B cell (primary cell): ENCODE measurements around the gene IFT122. TPM values are rescaled to one million over a fixed set of nuclear protein-coding genes. Genes with fewer than 3 reads are reported as not detected.
"Not testable (repeated sequence)": the region's sequence is repeated elsewhere in the genome, so short reads cannot be mapped to it uniquely, and the experiment has no call there.

Source experiments
- ATAC-seq: fragments of 200-7000 bp; cut with Tn5 transposase; one replicate; pipeline ENCODE4 v1.10.0; 2021; ENCODE audit warnings: low read depth, mild to moderate bottlenecking, moderate number of reproducible peaks, moderate library complexity
- CTCF ChIA-PET: fragments of 350-600 bp; sonication (Branson Sonifier 250); formaldehyde crosslinking; loops from one replicate; lab custom pipeline; 2021; ENCODE audit warnings: antibody characterized with exemption, inconsistent platforms; lab: Charles Lee
- POLR2A ChIA-PET: fragments of 350-600 bp; sonication (Branson Sonifier 250); formaldehyde crosslinking; loops from one replicate; lab custom pipeline; 2021; ENCODE audit warnings: antibody characterized with exemption; lab: Charles Lee
- DNase-seq: peaks from one replicate; pipeline ENCODE4 v3.0.0; 2013
- H2AFZ ChIP-seq: 2 replicates; pipeline ENCODE4 v1.6.1; 2012; ENCODE audit warnings: mild to moderate bottlenecking, low read depth, low read length; ENCODE audit not compliant: insufficient read depth, poor library complexity, severe bottlenecking
- H3K27ac ChIP-seq, 2 donors: 1 replicate in 1 of 2; 2 replicates in 1 of 2; pipeline ENCODE4 v1.5.1; 2012 to 2013; ENCODE audit warnings: low read length in 2 of 2, mild to moderate bottlenecking in 2 of 2, moderate library complexity in 1 of 2
- H3K27me3 ChIP-seq, 4 experiments: fragments of 200-600 bp in 1 of 4; sonication (generic) in 1 of 4; replicated peaks in 1 of 4; 1 replicate in 2 of 4; 2 replicates in 2 of 4; pipeline versions ENCODE4 v1.6.1 to v1.7.0; 2013 to 2016; ENCODE audit warnings: low read length in 3 of 4, mild to moderate bottlenecking in 2 of 4, mixed read lengths in 1 of 4, moderate library complexity in 1 of 4; ENCODE audit not compliant: insufficient read depth in 4 of 4, control insufficient read depth in 3 of 4; ENCODE audit errors: control extremely low read depth in 1 of 4
- H3K36me3 ChIP-seq, 2 experiments: replicated peaks in 1 of 2; 1 replicate in 1 of 2; 2 replicates in 1 of 2; pipeline versions ENCODE4 v1.6.1 to v1.7.1; 2013; ENCODE audit warnings: low read length in 1 of 2; ENCODE audit not compliant: insufficient read depth in 2 of 2, control insufficient read depth in 1 of 2; ENCODE audit errors: control extremely low read depth in 1 of 2, extremely low read depth in 1 of 2
- H3K4me1 ChIP-seq, 2 donors: fragments of 200-600 bp in 1 of 2; sonication (generic) in 1 of 2; 1 replicate in 1 of 2; 2 replicates in 1 of 2; pipeline versions ENCODE4 v1.5.1 to v1.6.1; 2013 to 2017; ENCODE audit warnings: low read length in 2 of 2; ENCODE audit not compliant: control insufficient read depth in 2 of 2, insufficient read depth in 2 of 2
- H3K4me2 ChIP-seq: replicated peaks from 2 replicates; pipeline ENCODE3; 2012; ENCODE audit warnings: mild to moderate bottlenecking, low read depth, low read length; ENCODE audit not compliant: poor library complexity, severe bottlenecking
- H3K4me3 ChIP-seq, 5 experiments: fragments of 200-600 bp in 1 of 5; sonication (generic) in 1 of 5; 1 replicate in 3 of 5; 2 replicates in 2 of 5; pipeline versions ENCODE4 v1.5.1 to v1.7.0; 2011 to 2016; ENCODE audit warnings: low read length in 4 of 5, mild to moderate bottlenecking in 4 of 5, low read depth in 2 of 5, control low read depth in 1 of 5, moderate library complexity in 1 of 5; ENCODE audit not compliant: insufficient read depth in 1 of 5; ENCODE audit errors: control extremely low read depth in 1 of 5, extremely low read depth in 1 of 5
- H3K79me2 ChIP-seq: fragments of 200-600 bp; sonication (generic); one replicate; pipeline ENCODE4 v1.6.0; 2016; ENCODE audit warnings: low read length; ENCODE audit not compliant: control insufficient read depth, insufficient read depth
- H3K9ac ChIP-seq: fragments of 200-600 bp; sonication (generic); 2 replicates; pipeline ENCODE4 v1.6.1; 2017; ENCODE audit warnings: mild to moderate bottlenecking, low read length, moderate library complexity
- H3K9me3 ChIP-seq, 3 donors: one replicate each; pipeline versions ENCODE4 v1.6.1 to v1.7.1; 2013; ENCODE audit warnings: low read length in 2 of 3; ENCODE audit not compliant: control insufficient read depth in 2 of 3, insufficient read depth in 1 of 3; ENCODE audit errors: control extremely low read depth in 1 of 3
- H4K20me1 ChIP-seq: 2 replicates; pipeline ENCODE4 v1.6.0; 2012; ENCODE audit warnings: mild to moderate bottlenecking, low read length; ENCODE audit not compliant: insufficient read depth, control insufficient read depth, poor library complexity, severe bottlenecking
- H3K27ac Mint-ChIP-seq: one replicate; pipeline ENCODE4 v1.8.0; 2021; ENCODE audit warnings: mixed read lengths
- H3K27me3 Mint-ChIP-seq: one replicate; pipeline ENCODE4 v1.8.0; 2021; ENCODE audit warnings: mixed read lengths
- H3K4me1 Mint-ChIP-seq: one replicate; pipeline ENCODE4 v1.8.0; 2021; ENCODE audit warnings: mixed read lengths
- H3K4me3 Mint-ChIP-seq: one replicate; pipeline ENCODE4 v1.8.0; 2021; ENCODE audit warnings: mixed read lengths
- H3K9me3 Mint-ChIP-seq: one replicate; pipeline ENCODE4 v1.8.0; 2022; ENCODE audit warnings: mixed read lengths; ENCODE audit not compliant: insufficient read depth
- EZH2 ChIP-seq: IDR thresholded peaks from 2 replicates; pipeline ENCODE4 v1.6.1; 2012; ENCODE audit warnings: borderline replicate concordance, low read depth, mild to moderate bottlenecking, moderate library complexity, low read length; ENCODE audit not compliant: insufficient read depth, poor library complexity, severe bottlenecking
- WGBS: methylation state at CpG from one replicate; pipeline ENCODE4 v1.1.5; 2013; ENCODE audit warnings: missing lambda C conversion rate; ENCODE audit not compliant: insufficient coverage; 5-methylcytosine and 5-hydroxymethylcytosine counted together
- intact Hi-C: fragments of 100-400 bp; cut with micrococcal nuclease; formaldehyde crosslinking; loops from one replicate; pipeline ENCODE4 v1.10.0; 2022
- polyA plus RNA-seq: library from polyadenylated mRNA; depleted of rRNA; stranded (reverse); fragments of >200 nt; gene quantifications from 2 replicates; pipeline ENCODE4 v1.2.3, GENCODE V29; 2012
- total RNA-seq, 2 donors: library from RNA; stranded (reverse); fragments of 120-200 nt in 1 of 2; gene quantifications; 1 replicate in 1 of 2; 2 replicates in 1 of 2; pipeline versions ENCODE4 v1.2.3 to v1.2.4, GENCODE V29; 2013 to 2022
- TF ChIP-seq, protein P1 (sequence below): fragments of 200-600 bp; IDR thresholded peaks from one replicate; pipeline ENCODE4 v1.8.0; 2022; ENCODE audit warnings: antibody characterized with exemption, mild to moderate bottlenecking

The IFT122 gene
- total and polyA plus RNA-seq, 2 donors (not counting 1 experiment from before 2014, with no cell fraction given), result 14.0 to 34.3 TPM

DNA sequence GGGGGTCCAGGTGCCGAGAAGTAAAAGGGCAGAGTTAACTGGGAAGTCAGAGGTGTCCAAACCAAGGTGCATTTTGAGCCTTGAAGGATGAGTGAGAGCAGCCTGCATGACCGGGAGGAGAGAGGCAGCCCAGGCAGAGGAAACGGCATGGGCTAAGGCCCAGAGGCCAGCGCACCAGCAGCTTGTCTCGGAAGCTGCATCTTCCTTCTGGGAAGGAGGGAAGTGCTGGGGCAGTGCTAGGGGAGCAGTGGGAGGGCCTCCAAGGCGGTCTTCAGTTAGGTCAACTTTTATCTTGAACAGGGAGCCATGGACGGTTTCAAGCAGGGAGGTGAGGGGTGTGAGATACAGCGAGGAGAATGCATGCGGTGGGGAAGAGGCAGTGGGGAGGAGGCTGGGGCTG lies 104.0 kb downstream of the IFT122 start:
- intact Hi-C loops, result no loop called here
- H3K27me3 ChIP-seq, result no peaks in the 10 kb centered on the region
- no peaks in the 10 kb centered on the region for H3K9me3 Mint-ChIP-seq
- ATAC-seq (no peak), DNase-seq (no peak)
- no peak overlapping the region for H3K4me3 Mint-ChIP-seq
- no peak overlapping the region for H3K4me2 ChIP-seq
- TF ChIP-seq, protein P1, sequence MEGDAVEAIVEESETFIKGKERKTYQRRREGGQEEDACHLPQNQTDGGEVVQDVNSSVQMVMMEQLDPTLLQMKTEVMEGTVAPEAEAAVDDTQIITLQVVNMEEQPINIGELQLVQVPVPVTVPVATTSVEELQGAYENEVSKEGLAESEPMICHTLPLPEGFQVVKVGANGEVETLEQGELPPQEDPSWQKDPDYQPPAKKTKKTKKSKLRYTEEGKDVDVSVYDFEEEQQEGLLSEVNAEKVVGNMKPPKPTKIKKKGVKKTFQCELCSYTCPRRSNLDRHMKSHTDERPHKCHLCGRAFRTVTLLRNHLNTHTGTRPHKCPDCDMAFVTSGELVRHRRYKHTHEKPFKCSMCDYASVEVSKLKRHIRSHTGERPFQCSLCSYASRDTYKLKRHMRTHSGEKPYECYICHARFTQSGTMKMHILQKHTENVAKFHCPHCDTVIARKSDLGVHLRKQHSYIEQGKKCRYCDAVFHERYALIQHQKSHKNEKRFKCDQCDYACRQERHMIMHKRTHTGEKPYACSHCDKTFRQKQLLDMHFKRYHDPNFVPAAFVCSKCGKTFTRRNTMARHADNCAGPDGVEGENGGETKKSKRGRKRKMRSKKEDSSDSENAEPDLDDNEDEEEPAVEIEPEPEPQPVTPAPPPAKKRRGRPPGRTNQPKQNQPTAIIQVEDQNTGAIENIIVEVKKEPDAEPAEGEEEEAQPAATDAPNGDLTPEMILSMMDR, result no peak
- TF ChIP-seq EZH2, result no peak
- H2AFZ ChIP-seq, result no peak overlapping the region
- no peaks in the 10 kb centered on the region for H3K4me1 Mint-ChIP-seq
- H4K20me1 ChIP-seq, result no peaks in the 10 kb centered on the region
- H3K27ac Mint-ChIP-seq, result no peak overlapping the region
- 97% methylated on average over 9 of the region's 9 CpGs for WGBS
- no peak overlapping the region for H3K4me3 ChIP-seq
- no peak overlapping the region for H3K9ac ChIP-seq
- no peaks in the 10 kb centered on the region for H3K79me2 ChIP-seq
- H3K4me1 ChIP-seq, result no peaks in the 10 kb centered on the region
- H3K27ac ChIP-seq, result no peak overlapping the region
- CTCF ChIA-PET, result interaction anchor here (0.7 kb wide), 1 partner anchor 281 kb away, joined by 3 read pairs; no protein-coding TSS in a partner anchor
- no peaks in the 10 kb centered on the region for H3K36me3 ChIP-seq
- H3K9me3 ChIP-seq, result no peaks in the 10 kb centered on the region
- no peaks in the 10 kb centered on the region for H3K27me3 Mint-ChIP-seq
- POLR2A ChIA-PET, result no interaction called here

GRCh38 chr3:129545951-129546350 lies 105.9 kb downstream of the IFT122 start:
- H3K4me2 ChIP-seq, POLR2A ChIA-PET, H3K4me3 Mint-ChIP-seq, DNase-seq, H3K79me2 ChIP-seq, ATAC-seq, H3K4me1 Mint-ChIP-seq, H2AFZ ChIP-seq, CTCF ChIA-PET, H3K9me3 ChIP-seq, H3K9ac ChIP-seq, H4K20me1 ChIP-seq, H3K27ac ChIP-seq, H3K27me3 Mint-ChIP-seq, intact Hi-C loops, H3K27ac Mint-ChIP-seq, H3K27me3 ChIP-seq, H3K9me3 Mint-ChIP-seq, H3K4me3 ChIP-seq, H3K36me3 ChIP-seq, H3K4me1 ChIP-seq: not testable (repeated sequence)
- WGBS, result 83% methylated on average over 1 of the region's 3 CpGs
